Measurements from ENCODE around the gene MRPS25.
"Not testable (repeated sequence)": the region's sequence is repeated elsewhere in the genome, so short reads cannot be mapped to it uniquely, and the experiment has no call there.

MRPS25 gene

DNA sequence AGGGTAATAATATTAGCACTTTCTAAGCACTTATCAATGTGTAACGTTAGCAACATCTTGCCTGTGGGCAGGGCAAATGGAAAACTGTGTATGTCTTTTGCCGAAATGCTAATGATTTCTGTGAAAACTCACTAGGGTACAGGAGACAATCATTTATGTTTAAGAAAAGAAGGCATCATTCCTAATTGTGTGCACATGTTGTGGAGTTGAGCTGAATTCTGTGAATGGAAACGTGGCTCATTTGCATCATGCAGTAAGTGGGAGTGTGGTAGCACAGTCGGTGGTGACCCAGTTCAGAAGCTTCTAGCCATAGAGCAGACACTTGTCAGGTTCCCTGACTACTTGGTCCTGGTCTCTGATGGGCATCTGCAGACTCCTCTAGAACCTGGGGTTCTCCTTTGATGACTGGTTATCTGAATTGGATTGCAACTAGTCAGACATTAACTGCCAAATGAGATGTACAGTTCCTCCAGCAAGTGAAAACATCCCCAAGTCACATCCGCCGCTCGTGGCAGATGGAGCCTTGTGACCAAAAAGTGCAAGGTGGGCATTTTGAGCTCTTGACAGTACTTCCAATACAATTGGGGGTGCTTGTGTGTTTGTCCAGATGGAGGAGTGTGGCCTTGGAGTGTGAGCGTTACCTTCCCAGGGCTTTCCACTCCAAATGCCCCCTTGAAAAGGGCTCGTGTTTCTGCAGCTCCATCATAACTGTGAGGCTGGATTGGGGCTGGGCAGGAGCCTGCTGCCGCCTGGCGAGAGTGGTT is 21.5 kb downstream of the MRPS25 start:
- no peak for DNase-seq (ENCODE audit: low spot score)

DNA sequence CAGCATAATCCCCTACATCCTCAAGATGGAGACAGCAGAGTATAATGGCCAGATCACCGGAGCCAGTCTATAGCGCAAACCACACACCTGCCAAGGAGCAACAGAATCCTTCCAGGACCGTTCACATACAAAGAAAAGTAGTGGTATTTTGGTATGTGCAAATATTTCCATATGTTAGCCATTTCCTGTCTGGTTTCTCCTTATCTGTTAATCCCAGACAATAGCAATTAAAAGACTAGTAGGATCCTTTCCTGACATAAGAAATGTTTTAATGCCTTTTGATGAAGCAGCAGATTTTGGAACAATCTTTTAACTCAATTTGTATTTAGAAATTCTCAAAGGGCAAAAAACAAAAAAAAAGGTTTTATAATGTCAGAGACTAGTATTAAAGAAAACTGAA is 22.2 kb downstream of the MRPS25 start:
- DNase-seq (ENCODE audit: low spot score), result no peak

GRCh38 chr3:15041950-15042349 is 23.2 kb downstream of the MRPS25 start:
- DNase-seq (ENCODE audit: low spot score), result no peak

DNA sequence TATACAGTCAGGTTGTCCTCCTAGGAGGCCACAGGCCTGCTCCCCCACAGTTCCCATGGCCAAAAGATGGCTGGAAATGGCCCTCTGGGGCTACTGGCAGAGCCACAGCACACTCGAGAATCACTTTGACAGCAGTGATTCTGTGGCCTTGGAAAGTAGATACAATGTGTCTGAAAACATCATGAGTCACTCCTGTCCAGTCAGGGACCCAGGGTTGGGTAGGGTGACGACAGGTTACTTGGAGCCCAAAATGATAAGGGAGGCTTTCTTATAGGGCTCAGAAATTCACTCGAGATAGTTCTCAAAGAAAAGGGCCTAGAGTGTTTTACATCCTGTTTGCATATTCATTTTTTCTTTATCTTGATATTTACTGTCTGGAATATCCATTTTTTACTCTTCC is 24.3 kb downstream of the MRPS25 start:
- no peak for DNase-seq (ENCODE audit: low spot score)

- DNase-seq (ENCODE audit: low spot score), result no peak
Measured at GRCh38 chr3:15038306-15038705, 26.8 kb downstream of the MRPS25 start.

DNA sequence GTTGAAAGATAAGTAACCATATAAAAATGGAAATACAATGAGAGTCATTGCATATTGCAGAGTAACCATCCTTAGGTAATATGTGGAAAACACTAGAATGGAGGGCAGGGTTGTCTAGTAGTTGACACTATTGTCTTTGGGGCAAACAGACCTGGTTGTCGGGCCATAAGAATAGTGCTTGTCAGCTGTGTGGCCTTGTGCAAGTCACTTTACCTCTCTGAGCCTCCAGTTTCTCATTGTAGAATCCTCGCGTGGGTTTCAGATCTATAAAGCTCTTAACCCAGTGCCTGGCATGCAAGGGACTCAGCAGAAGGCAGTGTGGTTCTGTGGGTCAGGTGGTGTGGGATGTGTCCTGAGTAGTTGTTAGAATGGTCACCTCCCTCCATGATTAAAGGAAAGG is 32.0 kb downstream of the MRPS25 start:
- DNase-seq (ENCODE audit: low spot score), result no peak

- DNase-seq (ENCODE audit: low spot score), result no peak
Measured at GRCh38 chr3:15032650-15033049, 32.5 kb downstream of the MRPS25 start.

- no peak for DNase-seq (ENCODE audit: low spot score)
Measured at GRCh38 chr3:15029625-15030024, 35.5 kb downstream of the MRPS25 start.

- DNase-seq (ENCODE audit: low spot score), result no peak
Measured at GRCh38 chr3:15023719-15024118, 41.4 kb downstream of the MRPS25 start.

DNA sequence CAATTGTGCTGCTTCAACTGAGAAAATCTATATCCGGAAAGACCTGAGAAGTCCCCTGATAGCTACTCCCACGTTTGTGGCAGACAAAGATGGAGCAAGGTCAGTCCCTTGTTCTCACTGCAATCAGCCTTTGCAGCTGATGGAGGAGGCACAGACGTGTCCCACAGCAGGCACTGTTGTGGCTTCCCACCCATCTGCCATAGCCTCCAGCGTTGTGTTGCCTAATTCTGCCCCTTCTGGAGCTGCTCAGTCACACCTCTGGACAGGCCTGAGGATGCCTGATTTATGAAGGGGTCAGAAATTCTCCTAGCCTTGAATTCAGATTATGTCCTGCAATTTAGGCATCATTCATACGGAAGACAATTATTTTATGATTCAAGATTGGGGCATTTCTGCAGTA is 41.9 kb downstream of the MRPS25 start:
- no peak for DNase-seq (ENCODE audit: low spot score)

GRCh38 chr3:15017191-15017590 is 47.9 kb downstream of the MRPS25 start:
- no peak for DNase-seq (ENCODE audit: low spot score)

DNA sequence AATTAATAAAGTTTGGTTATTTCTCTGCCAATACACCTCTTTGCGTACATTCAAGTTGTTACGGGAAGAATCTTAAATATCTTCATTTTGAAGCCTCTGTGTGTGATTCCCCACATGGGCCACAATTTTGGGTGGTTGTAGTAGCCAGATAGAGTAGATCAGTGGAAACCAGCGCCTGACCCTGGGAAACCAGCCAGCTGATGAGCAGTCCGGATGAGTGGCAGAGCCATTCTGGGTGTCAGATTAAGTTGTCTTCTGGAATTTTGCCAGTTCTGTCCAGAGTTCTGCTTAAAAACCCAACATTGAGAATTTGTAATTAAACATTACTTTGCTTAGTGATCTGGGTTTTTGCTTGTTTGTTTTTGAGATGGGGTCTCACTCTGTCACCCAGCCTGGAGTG is 49.7 kb downstream of the MRPS25 start:
- DNase-seq (ENCODE audit: low spot score), result no peak

- no peak for DNase-seq (ENCODE audit: low spot score)
Measured at GRCh38 chr3:15014606-15015328, 50.3 kb downstream of the MRPS25 start.

DNA sequence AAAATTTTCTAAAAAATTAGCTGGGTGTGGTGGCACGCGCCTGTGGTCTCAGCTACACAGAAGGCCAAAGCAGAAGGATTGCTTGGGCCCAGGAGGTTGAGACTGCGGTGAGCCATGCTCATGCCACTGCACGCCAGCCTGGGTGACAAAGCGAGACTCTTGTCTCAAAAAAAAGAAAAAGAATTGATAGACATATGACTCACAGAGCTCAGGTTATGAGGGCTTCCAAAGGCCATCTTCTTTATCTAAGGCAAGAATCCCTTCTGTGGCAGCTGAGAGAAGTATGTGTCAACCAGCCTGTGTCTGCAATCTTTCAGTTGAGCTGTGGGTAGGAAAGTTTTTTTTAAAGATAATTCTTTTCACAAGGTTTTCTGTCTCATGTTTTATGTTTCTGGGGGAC is 53.9 kb downstream of the MRPS25 start:
- no peak for DNase-seq (ENCODE audit: low spot score)

- DNase-seq (ENCODE audit: low spot score), result no peak
Measured at GRCh38 chr3:15010664-15011063, 54.5 kb downstream of the MRPS25 start.

DNA sequence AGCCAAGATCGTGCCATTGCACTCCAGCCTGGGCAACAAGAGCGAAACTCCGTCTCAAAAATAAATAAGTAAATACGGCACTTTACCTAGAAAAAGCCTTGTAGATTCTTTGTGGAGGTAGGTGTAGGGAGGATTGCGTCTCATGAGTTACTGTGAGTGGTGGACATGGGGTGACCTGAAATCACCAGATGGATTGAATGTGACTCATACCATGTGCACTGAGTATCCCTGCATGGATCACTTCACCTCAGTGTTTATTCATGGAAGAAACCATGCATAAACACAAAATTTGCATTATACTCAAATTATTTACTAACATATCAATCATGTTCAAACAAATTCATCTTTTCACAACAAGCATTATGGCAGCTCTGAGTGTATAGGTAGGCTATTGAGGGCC is 55.9 kb downstream of the MRPS25 start:
- no peak for DNase-seq (ENCODE audit: low spot score)

DNA sequence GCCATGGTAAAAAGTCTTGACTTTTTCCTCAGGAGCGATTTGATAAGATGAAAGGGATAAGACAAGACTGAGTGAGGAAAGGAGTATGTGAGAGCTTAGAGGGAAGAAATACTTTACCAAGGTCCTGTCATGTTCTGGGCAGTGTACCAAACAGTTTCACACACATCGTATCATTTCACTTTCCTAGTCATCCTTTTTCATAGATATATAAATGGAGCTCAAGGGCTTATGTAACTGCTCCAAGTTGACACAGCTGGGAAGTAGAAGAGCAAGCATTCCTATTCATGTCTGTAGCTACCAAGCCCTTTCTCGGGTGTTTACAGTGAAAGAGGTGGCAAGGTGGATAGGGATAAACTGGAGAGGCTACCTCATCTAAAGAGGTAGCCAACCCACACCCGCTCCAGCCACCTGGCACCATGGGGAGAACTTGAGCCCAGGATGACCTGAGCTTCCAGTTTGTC is 57.4 kb downstream of the MRPS25 start:
- DNase-seq (ENCODE audit: low spot score), result no peak

GRCh38 chr3:14999182-14999581 is 65.9 kb downstream of the MRPS25 start:
- not testable (repeated sequence) for DNase-seq (ENCODE audit: low spot score)
